ENCODE results near the gene CLEC19A.

CLEC19A gene

GRCh38 chr16:19329932-19330331, 44.4 kb downstream of the CLEC19A start:
- DNase-seq: no peak

DNA sequence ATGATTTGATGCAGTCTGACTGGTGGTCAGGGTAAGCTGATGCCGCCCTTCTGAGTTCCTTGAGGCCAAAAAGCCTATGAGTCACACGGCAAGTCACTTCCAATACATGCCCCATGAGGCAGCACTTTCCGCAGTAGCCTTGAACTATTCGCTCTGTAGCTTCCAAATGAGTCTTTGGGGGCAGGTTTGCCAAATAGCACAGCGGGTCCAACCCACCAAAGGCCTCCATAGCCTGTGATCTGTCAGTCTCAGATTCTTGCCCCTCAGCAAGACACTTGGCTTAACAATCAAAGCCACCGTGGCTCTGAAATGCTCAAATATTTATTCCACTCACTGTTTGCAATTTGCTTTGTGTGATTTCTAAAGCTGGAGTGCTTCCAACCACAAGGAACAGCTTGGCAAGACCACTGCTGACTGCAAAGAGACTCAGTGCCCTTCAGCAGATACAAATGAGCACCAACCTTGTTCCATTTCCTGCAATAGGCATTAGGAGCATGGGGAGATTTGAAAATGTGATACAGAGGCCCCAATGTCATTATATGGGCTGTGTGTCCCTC, 45.4 kb downstream of the CLEC19A start:
- DNase-seq: no peak

DNA sequence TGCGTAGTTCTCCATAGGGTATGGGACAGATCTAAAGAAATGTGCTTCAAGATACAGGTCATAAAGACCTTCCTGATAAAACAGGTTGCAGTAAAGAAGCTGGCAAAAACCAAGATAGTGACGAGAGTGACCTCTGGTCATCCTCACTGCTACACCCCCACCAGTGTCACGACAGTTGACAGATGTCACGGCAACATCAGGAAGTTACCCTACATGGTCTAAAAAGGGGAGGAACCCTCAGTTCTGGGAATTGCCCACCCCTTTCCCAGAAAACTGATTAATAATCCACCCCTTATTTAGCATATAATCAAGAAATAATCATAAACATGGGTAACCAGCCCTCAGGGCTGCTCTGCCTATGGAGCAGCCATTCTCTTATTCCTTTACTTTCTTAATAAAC, 46.3 kb downstream of the CLEC19A start:
- no peak for DNase-seq

GRCh38 chr16:19338335-19338734, 52.8 kb downstream of the CLEC19A start:
- no peak for DNase-seq

DNA sequence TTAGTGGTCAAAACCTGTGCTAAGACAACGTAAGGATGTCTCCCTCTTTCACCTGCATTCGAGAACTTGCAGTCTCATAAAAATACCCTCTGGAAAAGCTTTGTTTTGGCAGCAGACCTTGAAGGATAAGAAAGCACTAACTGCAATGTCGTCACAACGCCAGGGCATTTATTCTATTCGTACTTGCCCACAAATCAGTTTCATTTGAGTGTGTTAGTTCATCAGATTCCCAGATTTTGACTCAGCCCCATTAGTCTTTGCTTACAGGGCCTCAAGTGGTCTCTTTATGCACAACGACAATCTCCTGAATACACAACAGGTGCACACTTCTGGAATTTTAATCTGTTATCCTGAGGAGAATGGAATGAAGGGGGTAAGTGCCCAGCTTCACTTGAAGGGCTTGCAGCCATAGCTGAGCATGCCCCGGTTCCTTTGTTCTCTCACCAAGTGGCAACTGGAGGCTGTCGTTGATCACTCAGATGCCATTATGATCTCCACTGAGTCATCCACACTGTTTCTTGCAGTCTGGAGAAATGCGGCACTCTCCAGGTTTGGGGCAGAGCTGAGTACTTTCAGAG, 58.8 kb downstream of the CLEC19A start:
- no peak for DNase-seq

- no peak for DNase-seq
Observed at GRCh38 chr16:19344980-19345379, 59.4 kb downstream of the CLEC19A start.

- no peak for DNase-seq
Observed at GRCh38 chr16:19346335-19346922, 60.9 kb downstream of the CLEC19A start.

GRCh38 chr16:19348125-19348524, 62.6 kb downstream of the CLEC19A start:
- DNase-seq: no peak

DNA sequence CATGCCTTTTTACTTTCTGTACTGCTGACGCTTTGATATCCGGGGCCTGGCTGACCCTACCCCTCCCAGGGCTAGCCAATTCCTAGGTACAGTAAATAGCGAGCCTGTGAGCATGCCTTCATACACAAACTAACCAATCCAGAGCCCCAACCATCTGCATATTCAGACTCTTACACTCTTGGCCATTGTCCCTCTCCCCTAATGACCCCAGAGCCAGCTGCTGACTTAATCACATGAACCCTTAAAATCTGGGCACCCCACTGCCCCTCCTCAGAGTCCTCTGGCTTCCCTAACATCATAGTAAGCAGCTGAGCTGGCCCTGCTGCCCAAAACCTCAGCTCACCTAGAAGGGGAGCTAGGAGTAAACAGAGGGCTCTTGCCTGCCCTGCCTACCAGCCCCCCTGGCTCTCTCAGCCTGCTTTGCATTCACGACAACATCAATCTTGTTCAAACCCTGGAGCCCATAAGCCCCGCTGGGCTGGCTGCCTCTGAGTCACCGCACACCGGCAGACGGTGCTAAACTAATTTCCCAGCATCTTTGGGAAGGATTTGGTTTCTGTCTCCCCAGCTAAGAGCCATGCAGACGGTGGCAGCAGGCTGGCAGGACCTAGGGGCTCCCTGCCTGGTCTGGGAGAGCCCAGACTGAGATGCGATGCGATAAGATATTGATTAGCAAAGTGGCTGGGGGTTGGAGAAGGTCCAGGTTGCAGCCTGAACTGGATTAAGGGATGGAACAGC, 63.2 kb downstream of the CLEC19A start:
- no peak for DNase-seq

DNA sequence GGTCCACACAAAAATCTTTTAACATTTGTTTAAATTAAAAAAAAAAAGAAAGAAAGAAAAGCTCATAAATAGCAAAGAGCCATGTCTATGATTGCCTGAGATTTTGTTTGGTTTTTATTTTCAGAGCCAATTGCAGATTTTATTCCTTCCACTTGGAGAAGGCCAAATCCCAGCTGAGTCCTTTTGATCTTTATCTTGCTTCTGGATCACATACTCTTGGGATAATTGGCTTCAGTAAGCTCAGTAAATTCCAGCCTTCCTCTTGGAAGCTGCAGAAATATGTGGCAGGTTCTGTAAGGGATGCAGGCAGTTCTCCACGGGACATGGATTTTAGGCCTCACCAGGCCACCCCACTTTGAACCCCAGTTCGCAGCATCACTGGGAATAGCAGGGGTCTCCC, 68.8 kb downstream of the CLEC19A start:
- DNase-seq: no peak

- peak in 1 of 2 experiments; percentile 18 for DNase-seq
Observed at GRCh38 chr16:19356024-19356952, 70.8 kb downstream of the CLEC19A start.

- DNase-seq: no peak
Observed at GRCh38 chr16:19359556-19359955, 74.0 kb downstream of the CLEC19A start.
